D721Med (cell line): ENCODE data around the gene UNC5B.

ENCODE experiments used
- DNase-seq: peaks from one replicate; pipeline ENCODE4 v3.0.0; 2011; ENCODE audit warnings: low spot score; ENCODE audit not compliant: insufficient read length
- FAIRE-seq: peaks from 2 replicates; lab custom pipeline; 2011; peaks lifted over from hg19 to GRCh38; lab: Jason Lieb, UNC
- CTCF ChIP-seq: IDR thresholded peaks from 2 replicates; pipeline ENCODE4 v1.5.1; 2012; ENCODE audit warnings: mild to moderate bottlenecking, control low read depth; ENCODE audit not compliant: insufficient read depth; ENCODE audit errors: missing control alignments

The UNC5B gene

GRCh38 chr10:71239946-71240795 is 27.8 kb downstream of the UNC5B start:
- no peak for TF ChIP-seq CTCF
- no peak for FAIRE-seq
- DNase-seq: no peak

GRCh38 chr10:71241114-71241829 is 28.9 kb downstream of the UNC5B start:
- TF ChIP-seq CTCF: no peak
- no peak for DNase-seq
- FAIRE-seq: no peak

GRCh38 chr10:71241830-71242621 is 29.7 kb downstream of the UNC5B start:
- no peak for FAIRE-seq
- no peak for DNase-seq
- TF ChIP-seq CTCF: no peak

- FAIRE-seq (no peak), DNase-seq (no peak)
- no peak for TF ChIP-seq CTCF
Observed at GRCh38 chr10:71242622-71243009, 30.2 kb downstream of the UNC5B start.

GRCh38 chr10:71243756-71244395 is 31.5 kb downstream of the UNC5B start:
- FAIRE-seq: no peak
- no peak for TF ChIP-seq CTCF
- no peak for DNase-seq

- TF ChIP-seq CTCF: no peak
- FAIRE-seq (no peak), DNase-seq (no peak)
Observed at GRCh38 chr10:71244431-71245419, 32.4 kb downstream of the UNC5B start.
